Endothelial cell of umbilical vein (primary cell): ENCODE data around the gene NEURL1B.

ENCODE experiments used
- CTCF ChIP-seq, 2 donors: IDR thresholded peaks; 1 replicate in 1 of 2; 2 replicates in 1 of 2; pipeline ENCODE4 v1.5.1; 2011; ENCODE audit warnings: low read length in 2 of 2, mild to moderate bottlenecking in 2 of 2, moderate library complexity in 2 of 2, control low read depth in 1 of 2, inconsistent platforms in 1 of 2, low read depth in 1 of 2; ENCODE audit not compliant: insufficient read depth in 1 of 2; ENCODE audit errors: extremely low read depth in 1 of 2
- EZH2 ChIP-seq: IDR thresholded peaks from 2 replicates; pipeline ENCODE4 v1.6.1; 2012; ENCODE audit warnings: borderline replicate concordance, low read depth, mild to moderate bottlenecking, moderate library complexity, low read length, inconsistent platforms; ENCODE audit not compliant: severe bottlenecking
- FOS ChIP-seq: IDR thresholded peaks from 2 replicates; pipeline ENCODE4 v1.6.1; 2011; ENCODE audit warnings: mild to moderate bottlenecking, low read length, moderate library complexity, borderline replicate concordance; ENCODE audit not compliant: insufficient read depth
- GATA2 ChIP-seq: IDR thresholded peaks from 2 replicates; pipeline ENCODE4 v1.7.0; 2011; ENCODE audit warnings: low read depth, mild to moderate bottlenecking, moderate library complexity, mixed read lengths, low read length; ENCODE audit not compliant: insufficient read length, insufficient read depth
- JUN ChIP-seq: IDR thresholded peaks from 2 replicates; pipeline ENCODE4 v1.6.1; 2011; ENCODE audit warnings: borderline replicate concordance, low read depth; ENCODE audit not compliant: insufficient read length, insufficient read depth
- MYC ChIP-seq: IDR thresholded peaks from one replicate; pipeline ENCODE4 v1.6.1; 2011; ENCODE audit warnings: mild to moderate bottlenecking, low read depth, low read length
- POLR2A ChIP-seq: IDR thresholded peaks from 2 replicates; pipeline ENCODE4 v1.6.1; 2012; ENCODE audit warnings: low read depth, mild to moderate bottlenecking, control low read depth, low read length
- POLR2AphosphoS5 ChIP-seq: IDR thresholded peaks from 2 replicates; pipeline ENCODE4 v1.6.1; 2012; ENCODE audit warnings: low read depth, mild to moderate bottlenecking, control low read depth, low read length, moderate library complexity; ENCODE audit not compliant: insufficient read depth
- TF ChIP-seq, protein P1 (sequence below): IDR thresholded peaks from 2 replicates; pipeline ENCODE4 v1.6.1; 2011; ENCODE audit not compliant: insufficient read depth, insufficient read length

DNA sequence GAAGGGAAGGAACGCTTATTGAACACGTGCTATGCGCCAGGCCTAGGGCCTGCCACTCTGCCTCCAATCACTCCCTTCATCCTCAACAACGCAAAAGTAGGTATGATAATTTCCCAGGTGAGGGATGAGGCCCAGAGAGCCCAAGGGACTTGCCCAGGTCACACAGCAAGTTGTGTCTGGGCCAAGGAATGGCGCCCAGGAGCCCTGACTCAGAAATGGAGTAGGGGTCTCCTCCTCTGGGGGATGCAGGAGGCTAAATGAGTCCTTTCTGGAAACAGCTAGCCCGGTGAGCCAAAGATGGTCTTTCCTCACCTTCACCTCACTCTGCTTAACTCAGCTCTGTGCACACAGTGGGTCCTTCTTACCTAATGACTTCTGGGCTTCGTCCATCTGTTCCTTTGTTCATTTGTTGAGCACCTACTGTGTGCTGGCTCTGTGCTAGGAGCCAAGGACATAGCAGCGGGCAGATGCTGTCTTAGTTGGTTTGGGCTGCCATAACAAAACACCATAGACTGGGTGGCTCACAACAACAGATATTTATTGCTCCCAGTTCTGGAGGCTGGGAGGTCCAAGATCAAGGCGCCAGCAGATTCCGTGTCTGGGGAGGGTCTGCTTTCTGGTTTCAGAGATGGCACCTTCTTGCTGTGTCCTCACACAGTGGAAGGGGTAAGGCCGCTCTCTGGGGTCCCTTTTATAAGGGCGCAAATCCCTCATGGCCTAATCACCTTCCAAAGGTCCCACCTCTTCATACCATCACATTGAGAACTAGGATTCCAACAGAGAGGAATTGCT lies 22.3 kb upstream of the NEURL1B start:
- TF ChIP-seq CTCF (IDR thresholded peaks at IDR 0.05; ENCODE audit: extremely low read depth in 1 of 2, insufficient read depth in 1 of 2, low read depth in 1 of 2, low read length in 2 of 2) (no peak), JUN (no peak), EZH2 (no peak), POLR2A (no peak), FOS (no peak), MYC (no peak), POLR2AphosphoS5 (no peak), GATA2 (no peak)
- TF ChIP-seq, protein P1, sequence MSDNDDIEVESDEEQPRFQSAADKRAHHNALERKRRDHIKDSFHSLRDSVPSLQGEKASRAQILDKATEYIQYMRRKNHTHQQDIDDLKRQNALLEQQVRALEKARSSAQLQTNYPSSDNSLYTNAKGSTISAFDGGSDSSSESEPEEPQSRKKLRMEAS: no peak
